Sigmoid colon (tissue), 4 donors: ENCODE results near the gene TOP1.

Experiments used
- CTCF ChIP-seq, 4 experiments: fragments of 450-650 bp in 3 of 4; fragments of 200-600 bp in 1 of 4; IDR thresholded peaks; one replicate each; pipeline ENCODE4 v1.5.1; 2016 to 2019; ENCODE audit warnings: antibody characterized with exemption in 4 of 4, mild to moderate bottlenecking in 3 of 4, moderate library complexity in 2 of 4
- EP300 ChIP-seq, 4 donors: sonication (generic); formaldehyde crosslinking; IDR thresholded peaks; one replicate each; pipeline ENCODE4 v1.6.1; 2017; ENCODE audit warnings: antibody characterized with exemption in 4 of 4

- TF ChIP-seq CTCF (IDR thresholded peaks at IDR 0.05), result no peak
- TF ChIP-seq EP300 (IDR thresholded peaks at IDR 0.05), result no peak
These were observed 110.8 kb downstream of the TOP1 start for GRCh38 chr20:41139227-41140093.
